Hindlimb muscle (tissue), 1 donor: ENCODE measurements around the gene WLS. TPM values are rescaled to one million over a fixed set of nuclear protein-coding genes. Genes with fewer than 3 reads are reported as not detected.

Experiments
- DNase-seq: peaks from one replicate; pipeline ENCODE4 v3.0.0-alpha.2; 2013
- polyA plus RNA-seq: library from polyadenylated mRNA; unstranded; fragments of 120-200 nt; gene quantifications from one replicate; pipeline ENCODE4 v1.2.1, GENCODE V29; 2013; ENCODE audit not compliant: insufficient read length

WLS gene
- polyA plus RNA-seq, 1 donor, result 64.3 TPM

- no peak for DNase-seq
Observed at GRCh38 chr1:68078647-68079046, 153.7 kb downstream of the WLS start.

Other genes starting within 250 kb of the WLS start
- 3.9 TPM for gene DIRAS3, start 181.9 kb downstream of the WLS start, polyA plus RNA-seq
- not detected for gene RPE65, start 217.4 kb upstream of the WLS start, polyA plus RNA-seq